OCI-LY3 (cell line): ENCODE results near the gene ARFIP1.

Experiments used
- CTCF ChIP-seq: fragments of 200-600, 300-600 bp; sonication (generic); IDR thresholded peaks from 2 replicates; pipeline ENCODE4 v1.5.1; 2014; ENCODE audit warnings: antibody characterized with exemption, low read length, low read depth
- EZH2phosphoT487 ChIP-seq: fragments of 200-600 bp; shearing (Covaris generic); IDR thresholded peaks from 2 replicates; pipeline ENCODE4 v1.6.1; 2018; ENCODE audit warnings: antibody characterized with exemption, mixed run types, low read depth

GRCh38 chr4:152892974-152893373 is 113.2 kb downstream of the ARFIP1 start:
- TF ChIP-seq CTCF (no peak), EZH2phosphoT487 (no peak)
